HepG2 (cell line): ENCODE data around the gene ASXL1. TPM values are rescaled to one million over a fixed set of nuclear protein-coding genes. Genes with fewer than 3 reads are reported as not detected.
A peak's percentile ranks its signal among the peaks of the same experiment; 100 is the strongest.

Experiments used
- ATAC-seq: fragments of 200-7000 bp; cut with Tn5 transposase; 3 replicates; pipeline ENCODE4 v1.9.1; 2020; ENCODE audit warnings: mild to moderate bottlenecking, moderate library complexity
- BruUV-seq: library from RNA; stranded (reverse); fragments of 400-500 nt; replicated peaks from 2 replicates; lab custom pipeline; 2021; lab: Mats Ljungman, UMichigan
- CTCF ChIA-PET: fragments of 300-600 bp; formaldehyde crosslinking; extraction: SDS; loops from one replicate; lab custom pipeline; 2021; ENCODE audit warnings: low total read pairs, inconsistent platforms, low intra/inter-chr PET ratio; lab: Yijun Ruan, JAX
- POLR2A ChIA-PET: fragments of 350-600 bp; sonication (Branson Sonifier 250); formaldehyde crosslinking; loops from one replicate; lab custom pipeline; 2020; ENCODE audit warnings: antibody characterized with exemption, inconsistent platforms; lab: Yijun Ruan, JAX
- DNase-seq: peaks from one replicate; pipeline ENCODE4 v3.0.0-alpha.2; 2015; ENCODE audit warnings: low spot score
- FAIRE-seq: peaks from 3 replicates; lab custom pipeline; 2011; peaks lifted over from hg19 to GRCh38; lab: Jason Lieb, UNC
- H2AFZ ChIP-seq: one replicate; pipeline ENCODE4 v1.6.1; 2011; ENCODE audit warnings: low read length, inconsistent platforms
- H3K27ac ChIP-seq: fragments of 300-600 bp; 3 replicates; pipeline ENCODE4 v1.8.0; 2011; ENCODE audit warnings: mixed run types, mild to moderate bottlenecking, mixed read lengths, low read length, inconsistent platforms; ENCODE audit not compliant: insufficient read depth; ENCODE audit errors: extremely low read length
- H3K27me3 ChIP-seq, 2 experiments: fragments of 200-600 bp in 1 of 2; 2 replicates in 1 of 2; 3 replicates in 1 of 2; pipeline versions ENCODE4 v1.6.0 to v1.8.0; 2011; ENCODE audit warnings: low read length in 2 of 2, mild to moderate bottlenecking in 2 of 2, moderate library complexity in 2 of 2, inconsistent platforms in 1 of 2; ENCODE audit not compliant: insufficient read depth in 2 of 2, control insufficient read depth in 1 of 2
- H3K36me3 ChIP-seq, 2 experiments: fragments of 200-600 bp in 1 of 2; replicated peaks in 1 of 2; 2 replicates in 1 of 2; 3 replicates in 1 of 2; pipeline versions ENCODE4 v1.5.1 to v1.8.0; 2011; ENCODE audit warnings: low read length in 2 of 2, inconsistent platforms in 1 of 2; ENCODE audit not compliant: insufficient read depth in 2 of 2, control insufficient read depth in 1 of 2
- H3K4me1 ChIP-seq: 2 replicates; pipeline ENCODE4 v1.5.1; 2012; ENCODE audit warnings: low read length, inconsistent platforms; ENCODE audit not compliant: insufficient read depth
- H3K4me2 ChIP-seq: 2 replicates; pipeline ENCODE4 v1.6.0; 2011; ENCODE audit warnings: low read depth, low read length, inconsistent platforms
- H3K4me3 ChIP-seq, 3 experiments: fragments of 200-600 bp in 1 of 3; sonication (generic), shearing (Covaris generic) in 1 of 3; replicated peaks in 1 of 3; 2 replicates each; pipeline ENCODE4 v1.5.1; 2011 to 2016; ENCODE audit warnings: low read length in 3 of 3, inconsistent platforms in 2 of 3, low read depth in 2 of 3, mild to moderate bottlenecking in 2 of 3, control low read depth in 1 of 3, mixed read lengths in 1 of 3; ENCODE audit not compliant: insufficient read depth in 1 of 3
- H3K79me2 ChIP-seq: one replicate; pipeline ENCODE4 v1.6.1; 2011; ENCODE audit warnings: low read length, inconsistent platforms; ENCODE audit not compliant: insufficient read depth
- H3K9ac ChIP-seq: 2 replicates; pipeline ENCODE4 v1.6.0; 2011; ENCODE audit warnings: mild to moderate bottlenecking, low read depth, low read length, inconsistent platforms; ENCODE audit not compliant: insufficient read depth
- H3K9me3 ChIP-seq: 2 replicates; pipeline ENCODE4 v1.5.1; 2012; ENCODE audit warnings: mild to moderate bottlenecking, low read length
- H4K20me1 ChIP-seq: 2 replicates; pipeline ENCODE4 v1.6.0; 2011; ENCODE audit warnings: inconsistent platforms, mild to moderate bottlenecking, low read length, moderate library complexity; ENCODE audit not compliant: insufficient read depth
- CEBPB ChIP-seq: IDR thresholded peaks from 2 replicates; pipeline ENCODE4 v1.6.1; 2011; ENCODE audit warnings: low read depth, low read length, improper control_type of control experiment, borderline replicate concordance
- CEBPG ChIP-seq: IDR thresholded peaks from 2 replicates; pipeline ENCODE4 v1.6.1; 2016
- NR2C2 ChIP-seq: sonication (generic); formaldehyde crosslinking; IDR thresholded peaks from 2 replicates; pipeline ENCODE4 v1.4.0; 2020; ENCODE audit warnings: missing genetic modification reagents, mild to moderate bottlenecking, moderate library complexity, borderline replicate concordance
- PBX3 ChIP-seq: sonication (generic); formaldehyde crosslinking; IDR thresholded peaks from 2 replicates; pipeline ENCODE4 v1.8.1; 2023; ENCODE audit warnings: missing genetic modification reagents, inconsistent platforms, borderline replicate concordance
- PHF8 ChIP-seq: sonication (generic); formaldehyde crosslinking; IDR thresholded peaks from 2 replicates; pipeline ENCODE4 v1.5.0; 2020; ENCODE audit warnings: missing genetic modification reagents
- PITX1 ChIP-seq: sonication (generic); formaldehyde crosslinking; IDR thresholded peaks from 2 replicates; pipeline ENCODE4 v1.5.1; 2020; ENCODE audit warnings: mild to moderate bottlenecking, missing genetic modification reagents
- U2AF1 ChIP-seq: fragments of 200-400 bp; formaldehyde crosslinking; optimal IDR thresholded peaks from 2 replicates; pipeline ENCODE3; 2017; ENCODE audit warnings: mild to moderate bottlenecking, low read depth, low read length
- XBP1 ChIP-seq: sonication (generic); formaldehyde crosslinking; IDR thresholded peaks from 2 replicates; pipeline ENCODE4 v1.5.0; 2020; ENCODE audit warnings: missing genetic modification reagents
- ZNF512 ChIP-seq: sonication (generic); formaldehyde crosslinking; IDR thresholded peaks from 2 replicates; pipeline ENCODE4 v1.4.0; 2020; ENCODE audit warnings: mild to moderate bottlenecking, missing genetic modification reagents
- ZNF558 ChIP-seq: sonication (generic); formaldehyde crosslinking; IDR thresholded peaks from 2 replicates; pipeline ENCODE4 v1.9.0; 2022; ENCODE audit warnings: mild to moderate bottlenecking, missing genetic modification reagents, borderline replicate concordance
- ZNF597 ChIP-seq: sonication (generic); formaldehyde crosslinking; IDR thresholded peaks from 2 replicates; pipeline ENCODE4 v1.5.0; 2020; ENCODE audit warnings: missing genetic modification reagents
- ZNF782 ChIP-seq: sonication (generic); formaldehyde crosslinking; IDR thresholded peaks from 2 replicates; pipeline ENCODE4 v1.4.0; 2020; ENCODE audit warnings: missing genetic modification reagents, mild to moderate bottlenecking, borderline replicate concordance
- WGBS: methylation state at CpG from one replicate; pipeline ENCODE4 v1.1.6; 2017; ENCODE audit warnings: low lambda C conversion rate; 5-methylcytosine and 5-hydroxymethylcytosine counted together
- in situ Hi-C: cut with HindIII; loops from 2 replicates; pipeline ENCODE4 v1.10.0; 2017; ENCODE audit warnings: low pct_unique_long_range_greater_than_20kb; ENCODE audit not compliant: extremely low pct_ligation_motif_present
- intact Hi-C: fragments of 100-400 bp; cut with micrococcal nuclease; formaldehyde crosslinking; loops from one replicate; pipeline ENCODE4 v1.10.0; 2022; ENCODE audit not compliant: unreplicated experiment
- polyA plus RNA-seq, 8 experiments: library from polyadenylated mRNA; depleted of rRNA in 3 of 8; stranded (reverse) in 7 of 8; unstranded in 1 of 8; fragments of >200 nt; fragmentation: Illumina TruSeq in 4 of 8; extraction: Trizol in 4 of 8; gene quantifications; 2 replicates each; pipeline versions ENCODE4 v1.2.1 to v1.2.3, GENCODE V29; 2011 to 2016; ENCODE audit warnings: low read depth in 4 of 8, missing spikeins in 1 of 8, mixed read lengths in 1 of 8; ENCODE audit not compliant: insufficient read depth in 1 of 8
- total RNA-seq, 5 experiments: library from RNA; depleted of rRNA; stranded (reverse); fragments of >200 nt; fragmentation: Illumina TruSeq; extraction: Trizol; gene quantifications; 2 replicates each; pipeline ENCODE4 v1.2.3, GENCODE V29; 2016; ENCODE audit warnings: low read depth in 1 of 5

The ASXL1 gene
- total and polyA plus RNA-seq, 2 of the 13 experiments (the other 11 are each of a cell fraction or from before 2014, with no cell fraction given), result 62.1 to 74.8 TPM

- no peak for DNase-seq
- Histone ChIP-seq H3K36me3 (no peaks in the 10 kb centered on the region), H3K4me1 (peaks cover 65% of the 10 kb centered on the region)
- in situ Hi-C loops, result no loop called here
- peak; percentile 63; the same call in 1 of the 2 replicates for TF ChIP-seq CEBPG (CRISPR knock-in tag)
- no peak for TF ChIP-seq ZNF597
- TF ChIP-seq CEBPB, result peak; percentile 79
- no peak for TF ChIP-seq ZNF558
- no peak for TF ChIP-seq U2AF1
- TF ChIP-seq, all 625 proteins: peak for 2
- Histone ChIP-seq H3K27ac (no peak overlapping the region), H3K4me3 (no peak overlapping the region), H3K4me2 (no peak overlapping the region), H3K9me3 (no peaks in the 10 kb centered on the region), H3K79me2 (peaks cover 4% of the 10 kb centered on the region), H2AFZ (no peak overlapping the region), H3K9ac (no peak overlapping the region), H4K20me1 (no peaks in the 10 kb centered on the region), H3K27me3 (no peaks in the 10 kb centered on the region)
- no peak for ATAC-seq
- 84% methylated on average over 3 of the region's 3 CpGs for WGBS
- BruUV-seq, result no TSS peak
- ChIA-PET POLR2A (no interaction called here), CTCF (no interaction called here)
- FAIRE-seq, result no peak
- intact Hi-C loops, result no loop called here
Observed at GRCh38 chr20:32352121-32352720, 5.9 kb upstream of the ASXL1 start.

GRCh38 chr20:32353848-32354496, 4.2 kb upstream of the ASXL1 start:
- POLR2A ChIA-PET, result interaction anchor here (1.3 to 2.8 kb wide), 2 partner anchors 9 to 64 kb away, joined by 4 to 15 read pairs; no protein-coding TSS in a partner anchor
- Histone ChIP-seq H3K27me3 (no peaks in the 10 kb centered on the region; a peak in 1 of 5 replicates), H4K20me1 (peaks cover 2% of the 10 kb centered on the region; the same call in 1 of the 2 replicates), H2AFZ (no peak overlapping the region), H3K4me1 (peaks cover 52% of the 10 kb centered on the region), H3K36me3 (no peaks in the 10 kb centered on the region), H3K4me3 (no peak overlapping the region), H3K4me2 (0 out of 2 replicates have a peak overlapping the region, but pooled peaks have one; percentile 90), H3K27ac (no peak overlapping the region), H3K9me3 (no peaks in the 10 kb centered on the region), H3K79me2 (peaks cover 6% of the 10 kb centered on the region), H3K9ac (no peak overlapping the region)
- DNase-seq, result no peak
- BruUV-seq, result no TSS peak
- WGBS, result 75% methylated on average over 6 of the region's 6 CpGs
- no peak for ATAC-seq
- no peak for FAIRE-seq
- intact Hi-C loops, result loop anchor here (2.0 kb wide), 1 partner anchor 15 kb away; no protein-coding TSS in a partner anchor
- in situ Hi-C loops, result no loop called here
- CTCF ChIA-PET, result no interaction called here
- TF ChIP-seq PBX3 (CRISPR knock-in tag) (no peak), ZNF782 (CRISPR knock-in tag) (no peak), NR2C2 (CRISPR knock-in tag) (peak; percentile 39; the same call in 1 of the 2 replicates), PITX1 (peak; percentile 25; the same call in 1 of the 2 replicates), PHF8 (no peak), XBP1 (no peak), ZNF558 (no peak), ZNF512 (no peak)
